OCI-LY1 (cell line): ENCODE results near the gene SLC12A6.

Experiments used
- H2AFZ ChIP-seq: fragments of 200-600 bp; sonication (generic), shearing (Covaris generic); 2 replicates; pipeline ENCODE4 v1.6.0; 2014; ENCODE audit warnings: antibody characterized with exemption, mild to moderate bottlenecking, low read length
- H3F3A ChIP-seq: fragments of 200-600 bp; sonication (generic), shearing (Covaris generic); 2 replicates; pipeline ENCODE4 v1.6.0; 2014; ENCODE audit warnings: mild to moderate bottlenecking, antibody characterized with exemption, low read length, moderate library complexity; ENCODE audit not compliant: insufficient read depth
- H3K27ac ChIP-seq: fragments of 200-600 bp; sonication (generic); 2 replicates; pipeline ENCODE4 v1.5.1; 2014; ENCODE audit warnings: low read length, mixed run types, mild to moderate bottlenecking, low read depth; ENCODE audit not compliant: poor library complexity, severe bottlenecking
- H3K27me3 ChIP-seq: fragments of 200-600 bp; sonication (generic); 2 replicates; pipeline ENCODE4 v1.6.0; 2014; ENCODE audit warnings: antibody characterized with exemption, mild to moderate bottlenecking, low read length, moderate library complexity; ENCODE audit not compliant: insufficient read depth
- H3K36me3 ChIP-seq: fragments of 200-600 bp; sonication (generic); 2 replicates; pipeline ENCODE4 v1.6.1; 2014; ENCODE audit warnings: mild to moderate bottlenecking, antibody characterized with exemption, low read length, moderate library complexity, mixed read lengths; ENCODE audit not compliant: insufficient read depth
- H3K4me1 ChIP-seq: fragments of 200-600 bp; sonication (generic); 2 replicates; pipeline ENCODE4 v1.5.1; 2014; ENCODE audit warnings: mild to moderate bottlenecking, low read length, moderate library complexity; ENCODE audit not compliant: insufficient read depth, severe bottlenecking
- H3K4me2 ChIP-seq: fragments of 200-600 bp; sonication (generic), shearing (Covaris generic); 2 replicates; pipeline ENCODE4 v1.6.1; 2014; ENCODE audit warnings: low read length
- H3K4me3 ChIP-seq: fragments of 200-600 bp; sonication (generic); 2 replicates; pipeline ENCODE4 v1.5.1; 2014; ENCODE audit warnings: low read length, low read depth, mild to moderate bottlenecking, mixed read lengths; ENCODE audit not compliant: poor library complexity, severe bottlenecking
- H3K79me2 ChIP-seq: fragments of 200-600 bp; shearing (Covaris generic); 2 replicates; pipeline ENCODE4 v1.6.1; 2016; ENCODE audit warnings: mixed run types, low read length, mixed read lengths; ENCODE audit not compliant: insufficient read depth
- H3K9ac ChIP-seq: fragments of 200-600 bp; sonication (generic), shearing (Covaris generic); 2 replicates; pipeline ENCODE4 v1.6.1; 2014; ENCODE audit warnings: mild to moderate bottlenecking, low read length, mixed read lengths
- H3K9me2 ChIP-seq: fragments of 200-600 bp; sonication (generic), shearing (Covaris generic); 2 replicates; pipeline ENCODE4 v1.6.1; 2014; ENCODE audit warnings: low read depth, mild to moderate bottlenecking, low read length, mixed read lengths
- H3K9me3 ChIP-seq: fragments of 200-600 bp; shearing (Covaris generic); 2 replicates; pipeline ENCODE4 v1.6.1; 2014; ENCODE audit warnings: low read length, mixed read lengths
- H4K20me1 ChIP-seq: fragments of 200-600 bp; sonication (generic), shearing (Covaris generic); 2 replicates; pipeline ENCODE4 v1.6.0; 2016; ENCODE audit warnings: mild to moderate bottlenecking, low read length; ENCODE audit not compliant: insufficient read depth
- EZH2 ChIP-seq: fragments of 200-600 bp; sonication (generic), shearing (Covaris generic); IDR thresholded peaks from 2 replicates; pipeline ENCODE4 v1.8.0; 2017; ENCODE audit warnings: borderline replicate concordance, mixed run types, mild to moderate bottlenecking, antibody characterized with exemption, low read length, moderate library complexity, mixed read lengths
- TF ChIP-seq, protein P1 (sequence below): fragments of 200-600 bp; sonication (generic), shearing (Covaris generic); IDR thresholded peaks from 2 replicates; pipeline ENCODE4 v1.5.1; 2017; ENCODE audit warnings: mild to moderate bottlenecking, antibody characterized with exemption, low read length, moderate library complexity, mixed read lengths

SLC12A6 gene

DNA sequence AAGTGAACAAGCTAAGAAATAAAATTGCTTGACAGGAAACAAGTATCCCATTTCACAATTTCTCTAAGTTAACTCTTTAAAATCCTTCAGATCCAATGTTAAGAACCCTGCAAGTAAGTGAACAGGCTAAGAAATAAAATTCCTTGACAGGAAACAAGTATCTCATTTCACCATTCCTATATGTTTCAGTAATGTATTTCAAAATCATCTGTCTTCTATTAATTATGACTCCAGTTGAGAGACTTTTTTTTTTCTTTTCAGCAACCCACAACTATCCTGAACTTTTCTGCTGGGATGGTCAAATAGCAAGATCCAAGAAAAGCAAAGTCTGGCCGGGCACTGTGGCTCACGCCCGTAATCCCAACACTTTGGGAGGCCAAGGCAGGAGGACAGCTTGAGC lies 2.4 kb upstream of the SLC12A6 start:
- no peaks in the 10 kb centered on the region for H3K9me2 ChIP-seq
- no peaks in the 10 kb centered on the region for H3K27me3 ChIP-seq
- H2AFZ ChIP-seq, result no peak overlapping the region
- H3K9me3 ChIP-seq, result no peaks in the 10 kb centered on the region
- H3K9ac ChIP-seq, result no peak overlapping the region
- no peak overlapping the region for H3K4me3 ChIP-seq
- TF ChIP-seq, protein P1, sequence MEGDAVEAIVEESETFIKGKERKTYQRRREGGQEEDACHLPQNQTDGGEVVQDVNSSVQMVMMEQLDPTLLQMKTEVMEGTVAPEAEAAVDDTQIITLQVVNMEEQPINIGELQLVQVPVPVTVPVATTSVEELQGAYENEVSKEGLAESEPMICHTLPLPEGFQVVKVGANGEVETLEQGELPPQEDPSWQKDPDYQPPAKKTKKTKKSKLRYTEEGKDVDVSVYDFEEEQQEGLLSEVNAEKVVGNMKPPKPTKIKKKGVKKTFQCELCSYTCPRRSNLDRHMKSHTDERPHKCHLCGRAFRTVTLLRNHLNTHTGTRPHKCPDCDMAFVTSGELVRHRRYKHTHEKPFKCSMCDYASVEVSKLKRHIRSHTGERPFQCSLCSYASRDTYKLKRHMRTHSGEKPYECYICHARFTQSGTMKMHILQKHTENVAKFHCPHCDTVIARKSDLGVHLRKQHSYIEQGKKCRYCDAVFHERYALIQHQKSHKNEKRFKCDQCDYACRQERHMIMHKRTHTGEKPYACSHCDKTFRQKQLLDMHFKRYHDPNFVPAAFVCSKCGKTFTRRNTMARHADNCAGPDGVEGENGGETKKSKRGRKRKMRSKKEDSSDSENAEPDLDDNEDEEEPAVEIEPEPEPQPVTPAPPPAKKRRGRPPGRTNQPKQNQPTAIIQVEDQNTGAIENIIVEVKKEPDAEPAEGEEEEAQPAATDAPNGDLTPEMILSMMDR, result no peak
- TF ChIP-seq EZH2, result no peak
- no peak overlapping the region for H3K4me2 ChIP-seq
- no peak overlapping the region for H3K27ac ChIP-seq
- H3K79me2 ChIP-seq, result peaks cover 7% of the 10 kb centered on the region
- H3K4me1 ChIP-seq, result peaks cover 38% of the 10 kb centered on the region
- H3K36me3 ChIP-seq, result peaks cover 21% of the 10 kb centered on the region
- 0 out of 2 replicates have a peak, but pooled peaks cover 3% of the 10 kb centered on the region for H3F3A ChIP-seq
- no peaks in the 10 kb centered on the region for H4K20me1 ChIP-seq

DNA sequence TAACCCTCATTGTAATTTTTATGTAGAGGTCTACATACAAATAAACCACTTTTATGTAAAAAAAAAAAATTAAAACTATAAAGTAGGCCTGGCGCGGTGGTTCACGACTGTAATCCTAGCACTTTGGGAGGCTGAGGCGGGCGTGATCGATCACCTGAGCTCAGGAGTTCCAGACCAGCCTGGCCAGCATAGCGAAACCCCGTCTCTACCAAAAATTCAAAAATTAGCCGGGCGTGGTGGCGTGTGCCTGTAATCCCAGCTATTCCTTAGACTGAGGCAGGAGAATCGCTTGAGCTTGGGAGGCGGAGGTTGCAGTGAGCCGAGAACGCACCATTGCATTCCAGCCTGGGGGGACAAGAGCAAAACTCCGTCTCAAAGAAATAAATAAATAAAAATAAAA lies 766 bp upstream of the SLC12A6 start:
- no peaks in the 10 kb centered on the region for H3K9me2 ChIP-seq
- 0 out of 2 replicates have a peak, but pooled peaks cover 3% of the 10 kb centered on the region for H3F3A ChIP-seq
- no peaks in the 10 kb centered on the region for H4K20me1 ChIP-seq
- no peak overlapping the region for H3K27ac ChIP-seq
- H3K27me3 ChIP-seq, result no peaks in the 10 kb centered on the region
- H3K9me3 ChIP-seq, result no peaks in the 10 kb centered on the region
- no peak overlapping the region for H2AFZ ChIP-seq
- TF ChIP-seq EZH2, result no peak
- TF ChIP-seq, protein P1, result no peak
- peak overlapping the region; percentile 83 for H3K4me3 ChIP-seq
- H3K4me1 ChIP-seq, result peaks cover 40% of the 10 kb centered on the region
- H3K9ac ChIP-seq, result peak overlapping the region; percentile 61; the same call in 1 of the 2 replicates
- H3K36me3 ChIP-seq, result peaks cover 21% of the 10 kb centered on the region
- peaks cover 7% of the 10 kb centered on the region for H3K79me2 ChIP-seq
- peak overlapping the region; percentile 94 for H3K4me2 ChIP-seq

DNA sequence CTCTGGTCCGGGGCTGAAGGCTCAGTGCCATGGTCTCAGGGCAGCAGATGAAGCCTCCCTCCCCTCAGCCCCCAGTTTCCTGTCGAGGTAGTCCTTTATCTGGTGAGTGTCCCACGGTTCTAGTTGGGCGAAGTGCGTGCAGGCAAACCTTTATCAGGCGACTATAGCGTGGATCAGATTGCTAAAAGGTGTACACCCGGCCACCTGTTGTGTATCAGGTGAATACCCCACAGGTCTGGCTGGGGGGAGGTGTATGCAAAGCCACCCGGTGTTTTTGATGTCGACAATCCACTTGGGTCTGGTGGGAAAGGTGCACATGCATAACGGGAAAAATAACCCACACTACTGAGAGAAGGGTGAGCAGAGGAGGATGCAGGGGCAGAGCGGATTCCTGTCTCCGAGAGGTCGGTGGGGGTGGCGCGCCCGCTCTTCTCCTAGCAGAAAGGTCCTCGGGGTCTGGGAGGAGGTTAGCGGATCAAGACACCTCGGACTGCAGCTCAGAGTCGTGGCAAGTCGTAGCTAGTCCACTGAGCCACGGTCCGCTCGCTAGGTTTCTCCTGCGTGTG lies 507 bp downstream of the SLC12A6 start:
- Histone ChIP-seq H3K36me3 (peaks cover 21% of the 10 kb centered on the region), H3F3A (0 out of 2 replicates have a peak, but pooled peaks cover 3% of the 10 kb centered on the region), H4K20me1 (no peaks in the 10 kb centered on the region), H3K27ac (peak overlapping the region; percentile 4), H3K9me3 (no peaks in the 10 kb centered on the region), H3K4me1 (peaks cover 38% of the 10 kb centered on the region), H3K79me2 (peaks cover 5% of the 10 kb centered on the region), H3K9me2 (no peaks in the 10 kb centered on the region), H3K9ac (peak overlapping the region; percentile 61), H3K4me3 (peak overlapping the region; percentile 83), H3K27me3 (no peaks in the 10 kb centered on the region), H2AFZ (0 out of 2 replicates have a peak overlapping the region, but pooled peaks have one; percentile 25), H3K4me2 (peak overlapping the region; percentile 94)
- TF ChIP-seq, protein P1, result no peak
- TF ChIP-seq EZH2, result no peak
